Endodermal cell (in vitro differentiated cells): ENCODE results near the gene CAPRIN1. TPM values are rescaled to one million over a fixed set of nuclear protein-coding genes. Genes with fewer than 3 reads are reported as not detected.

Source experiments
- DNase-seq: peaks from one replicate; pipeline ENCODE4 v3.0.0-alpha.2; 2017
- H3K27ac ChIP-seq: 2 replicates; pipeline ENCODE4 v1.5.1; 2013; ENCODE audit warnings: mild to moderate bottlenecking, low read depth, low read length, moderate library complexity
- H3K27me3 ChIP-seq: 2 replicates; pipeline ENCODE4 v1.6.1; 2013; ENCODE audit warnings: mild to moderate bottlenecking, low read length, moderate library complexity; ENCODE audit not compliant: insufficient read depth, control insufficient read depth, poor library complexity, severe bottlenecking
- H3K36me3 ChIP-seq: 2 replicates; pipeline ENCODE4 v1.7.0; 2013; ENCODE audit warnings: mild to moderate bottlenecking, low read length, moderate library complexity; ENCODE audit not compliant: control insufficient read depth, insufficient read depth
- H3K4me1 ChIP-seq: one replicate; pipeline ENCODE4 v1.7.0; 2013; ENCODE audit warnings: low read length; ENCODE audit not compliant: control insufficient read depth, insufficient read depth
- H3K4me3 ChIP-seq: 2 replicates; pipeline ENCODE4 v1.5.1; 2013; ENCODE audit warnings: mild to moderate bottlenecking, low read length, moderate library complexity
- H3K9ac ChIP-seq: 2 replicates; pipeline ENCODE4 v1.6.1; 2013; ENCODE audit warnings: mild to moderate bottlenecking, low read length, moderate library complexity; ENCODE audit not compliant: poor library complexity, severe bottlenecking; ENCODE audit errors: extremely low read depth
- H3K9me3 ChIP-seq: 2 replicates; pipeline ENCODE4 v1.6.1; 2013; ENCODE audit warnings: mild to moderate bottlenecking, low read length, moderate library complexity; ENCODE audit not compliant: control insufficient read depth
- H3K27ac Mint-ChIP-seq: 2 replicates; pipeline ENCODE4 v1.8.0; 2020; ENCODE audit warnings: mixed read lengths
- H3K27me3 Mint-ChIP-seq: 2 replicates; pipeline ENCODE4 v1.8.0; 2021; ENCODE audit warnings: mild to moderate bottlenecking, mixed read lengths; ENCODE audit not compliant: insufficient read depth
- H3K36me3 Mint-ChIP-seq: 2 replicates; pipeline ENCODE4 v1.8.0; 2020; ENCODE audit warnings: low read depth, mixed read lengths
- H3K4me1 Mint-ChIP-seq: 2 replicates; pipeline ENCODE4 v1.8.0; 2020; ENCODE audit warnings: mixed read lengths
- H3K4me3 Mint-ChIP-seq: 2 replicates; pipeline ENCODE4 v1.8.0; 2020; ENCODE audit warnings: mild to moderate bottlenecking, moderate library complexity, mixed read lengths
- H3K9me3 Mint-ChIP-seq: 2 replicates; pipeline ENCODE4 v1.8.0; 2020; ENCODE audit warnings: mild to moderate bottlenecking, mixed read lengths
- CTCF ChIP-seq: fragments of 200-600 bp; sonication (generic); conservative IDR thresholded peaks from 2 replicates; pipeline ENCODE4 v1.5.0; 2021; ENCODE audit warnings: antibody characterized with exemption, mild to moderate bottlenecking
- WGBS, 2 experiments: methylation state at CpG; one replicate each; pipeline versions ENCODE4 v1.1.5 to v1.1.7; 2013; ENCODE audit warnings: missing lambda C conversion rate in 2 of 2, mixed read lengths in 1 of 2; ENCODE audit not compliant: insufficient coverage in 1 of 2, insufficient read length in 1 of 2; 5-methylcytosine and 5-hydroxymethylcytosine counted together
- total RNA-seq, 2 donors: library from RNA; stranded (reverse); fragmentation: NEBNext Ultra II Directional in 1 of 2; extraction: Animal tissue kit (Norgen Biotek cat#: 25700) in 1 of 2; gene quantifications; 2 replicates in 1 of 2; 3 replicates in 1 of 2; pipeline ENCODE4 v1.2.1, GENCODE V29; 2021

Gene CAPRIN1
- total RNA-seq, 2 donors from 2014 or later, result 226 to 241 TPM

- no peaks in the 10 kb centered on the region for H3K27me3 ChIP-seq
- H3K4me3 ChIP-seq, result peak overlapping the region; percentile 90
- H3K4me1 Mint-ChIP-seq, result peaks cover 22% of the 10 kb centered on the region
- H3K9ac ChIP-seq, result no peak overlapping the region
- no peak for DNase-seq
- no peak overlapping the region for H3K27ac ChIP-seq
- H3K27ac Mint-ChIP-seq, result peak overlapping the region; percentile 58
- no peaks in the 10 kb centered on the region for H3K9me3 Mint-ChIP-seq
- H3K36me3 Mint-ChIP-seq, result peaks cover 51% of the 10 kb centered on the region
- no peaks in the 10 kb centered on the region for H3K4me1 ChIP-seq
- H3K36me3 ChIP-seq, result peaks cover 62% of the 10 kb centered on the region
- H3K4me3 Mint-ChIP-seq, result peak overlapping the region; percentile 100
- WGBS, 2 experiments, result 89 to 95% methylated on average over 13 to 17 of the region's 18 CpGs
- TF ChIP-seq CTCF, result no peak
- H3K9me3 ChIP-seq, result no peaks in the 10 kb centered on the region
- H3K27me3 Mint-ChIP-seq, result no peaks in the 10 kb centered on the region
Measured at GRCh38 chr11:34055218-34056000, 3.9 kb downstream of the CAPRIN1 start.

GRCh38 chr11:34056672-34057071, 5.1 kb downstream of the CAPRIN1 start:
- Mint-ChIP-seq H3K36me3 (peaks cover 61% of the 10 kb centered on the region), H3K4me3 (peak overlapping the region; percentile 100), H3K4me1 (peaks cover 17% of the 10 kb centered on the region), H3K9me3 (no peaks in the 10 kb centered on the region), H3K27me3 (no peaks in the 10 kb centered on the region), H3K27ac (no peak overlapping the region)
- TF ChIP-seq CTCF, result no peak
- H3K4me1 ChIP-seq, result peaks cover 3% of the 10 kb centered on the region
- peak overlapping the region; percentile 1 for H3K9ac ChIP-seq
- H3K27me3 ChIP-seq, result no peaks in the 10 kb centered on the region
- peak overlapping the region; percentile 90 for H3K4me3 ChIP-seq
- no peak overlapping the region for H3K27ac ChIP-seq
- DNase-seq, result no peak
- H3K36me3 ChIP-seq, result peaks cover 75% of the 10 kb centered on the region
- H3K9me3 ChIP-seq, result no peaks in the 10 kb centered on the region
- WGBS, 2 experiments, result 76 to 93% methylated on average over 1 to 2 of the region's 2 CpGs

GRCh38 chr11:34063061-34063795, 11.7 kb downstream of the CAPRIN1 start:
- Mint-ChIP-seq H3K27ac (no peak overlapping the region), H3K4me3 (no peak overlapping the region), H3K9me3 (no peaks in the 10 kb centered on the region), H3K4me1 (peaks cover 15% of the 10 kb centered on the region), H3K27me3 (no peaks in the 10 kb centered on the region), H3K36me3 (peaks cover 62% of the 10 kb centered on the region)
- no peak for DNase-seq
- peaks cover 78% of the 10 kb centered on the region for H3K36me3 ChIP-seq
- 100% methylated on average over 1 to 2 of the region's 2 CpGs for whole genome bisulfite sequencing, 2 experiments
- peak overlapping the region; percentile 2 for H3K4me3 ChIP-seq
- no peaks in the 10 kb centered on the region for H3K27me3 ChIP-seq
- H3K9ac ChIP-seq, result no peak overlapping the region
- H3K9me3 ChIP-seq, result no peaks in the 10 kb centered on the region
- TF ChIP-seq CTCF, result no peak
- H3K4me1 ChIP-seq, result peaks cover 3% of the 10 kb centered on the region
- H3K27ac ChIP-seq, result no peak overlapping the region
